ENCODE results near the gene CHAF1A.

DNA sequence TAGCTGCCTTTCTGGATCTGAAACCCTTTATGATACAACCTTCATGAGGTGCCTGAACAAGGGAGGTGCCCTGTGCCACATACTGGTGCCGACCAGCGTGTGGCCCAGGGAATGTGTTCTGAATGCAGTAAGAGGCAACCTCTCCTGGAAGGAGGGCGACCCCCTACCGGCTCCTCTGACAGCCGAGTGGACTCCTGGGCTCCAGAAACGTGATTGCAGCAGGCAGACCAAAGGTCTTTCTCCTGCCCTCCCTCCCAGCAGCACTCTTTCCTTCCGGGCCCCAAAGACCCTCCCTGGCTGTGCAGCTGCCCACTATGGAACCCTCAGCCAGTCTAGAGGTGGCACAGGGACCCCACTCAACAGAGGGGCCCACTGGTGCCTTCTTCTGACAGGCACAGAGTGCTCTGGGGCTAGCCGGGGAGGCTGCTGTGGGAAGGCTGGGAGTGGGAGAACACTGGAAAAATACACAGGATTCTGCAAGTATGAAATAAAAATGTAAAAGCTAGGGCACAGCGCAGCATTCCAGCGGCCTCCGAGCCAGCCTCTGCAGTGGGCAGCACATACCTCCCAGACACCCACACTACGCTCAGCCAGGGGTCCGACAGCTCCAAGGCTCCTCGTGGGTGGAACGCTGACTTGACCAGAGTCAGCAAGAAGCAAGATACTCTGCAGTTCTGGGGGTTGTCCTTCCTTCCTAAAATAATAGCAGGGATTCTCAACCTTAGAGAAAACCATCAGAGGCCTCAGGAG lies 17.0 kb upstream of the CHAF1A start:
- TF ChIP-seq, protein P1, sequence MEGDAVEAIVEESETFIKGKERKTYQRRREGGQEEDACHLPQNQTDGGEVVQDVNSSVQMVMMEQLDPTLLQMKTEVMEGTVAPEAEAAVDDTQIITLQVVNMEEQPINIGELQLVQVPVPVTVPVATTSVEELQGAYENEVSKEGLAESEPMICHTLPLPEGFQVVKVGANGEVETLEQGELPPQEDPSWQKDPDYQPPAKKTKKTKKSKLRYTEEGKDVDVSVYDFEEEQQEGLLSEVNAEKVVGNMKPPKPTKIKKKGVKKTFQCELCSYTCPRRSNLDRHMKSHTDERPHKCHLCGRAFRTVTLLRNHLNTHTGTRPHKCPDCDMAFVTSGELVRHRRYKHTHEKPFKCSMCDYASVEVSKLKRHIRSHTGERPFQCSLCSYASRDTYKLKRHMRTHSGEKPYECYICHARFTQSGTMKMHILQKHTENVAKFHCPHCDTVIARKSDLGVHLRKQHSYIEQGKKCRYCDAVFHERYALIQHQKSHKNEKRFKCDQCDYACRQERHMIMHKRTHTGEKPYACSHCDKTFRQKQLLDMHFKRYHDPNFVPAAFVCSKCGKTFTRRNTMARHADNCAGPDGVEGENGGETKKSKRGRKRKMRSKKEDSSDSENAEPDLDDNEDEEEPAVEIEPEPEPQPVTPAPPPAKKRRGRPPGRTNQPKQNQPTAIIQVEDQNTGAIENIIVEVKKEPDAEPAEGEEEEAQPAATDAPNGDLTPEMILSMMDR (IDR thresholded peaks at IDR 0.05): no peak
- no peak for TF ChIP-seq POLR2A (IDR thresholded peaks at IDR 0.05)
